Measurements from ENCODE around the gene SNX24.

DNA sequence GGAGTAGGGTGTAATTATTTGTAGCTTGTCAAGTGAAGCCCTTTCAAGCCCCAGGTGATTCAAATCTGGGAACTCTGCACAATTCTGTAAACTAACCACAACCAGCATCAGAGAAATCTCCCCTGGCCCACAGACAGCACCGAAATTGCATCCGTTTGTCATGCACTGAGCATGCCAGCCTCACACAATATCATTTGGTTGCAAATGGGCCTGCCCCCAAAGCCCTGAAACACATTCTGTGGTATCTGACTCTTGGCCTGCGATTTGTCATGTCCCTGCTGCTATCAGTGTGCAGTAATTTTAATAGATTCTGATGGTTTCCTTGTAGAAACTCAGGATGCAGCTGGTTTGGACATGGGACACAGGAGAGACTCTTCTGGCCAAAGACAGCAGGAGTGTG is 35.3 kb downstream of the SNX24 start:
- TF ChIP-seq ATF2 (IDR thresholded peaks at IDR 0.05; ENCODE audit: low read length) = no peak
- 0 out of 4 replicates have a peak, but pooled peaks of 1 of the 2 experiments have one; percentile 26 for TF ChIP-seq EP300 (IDR thresholded peaks at IDR 0.05; ENCODE audit: borderline replicate concordance in 1 of 2, control insufficient read depth in 1 of 2, low read depth in 2 of 2, low read length in 2 of 2)
- no peak for TF ChIP-seq POLR2AphosphoS5 (IDR thresholded peaks at IDR 0.05; ENCODE audit: low read length)
- TF ChIP-seq, protein P1, sequence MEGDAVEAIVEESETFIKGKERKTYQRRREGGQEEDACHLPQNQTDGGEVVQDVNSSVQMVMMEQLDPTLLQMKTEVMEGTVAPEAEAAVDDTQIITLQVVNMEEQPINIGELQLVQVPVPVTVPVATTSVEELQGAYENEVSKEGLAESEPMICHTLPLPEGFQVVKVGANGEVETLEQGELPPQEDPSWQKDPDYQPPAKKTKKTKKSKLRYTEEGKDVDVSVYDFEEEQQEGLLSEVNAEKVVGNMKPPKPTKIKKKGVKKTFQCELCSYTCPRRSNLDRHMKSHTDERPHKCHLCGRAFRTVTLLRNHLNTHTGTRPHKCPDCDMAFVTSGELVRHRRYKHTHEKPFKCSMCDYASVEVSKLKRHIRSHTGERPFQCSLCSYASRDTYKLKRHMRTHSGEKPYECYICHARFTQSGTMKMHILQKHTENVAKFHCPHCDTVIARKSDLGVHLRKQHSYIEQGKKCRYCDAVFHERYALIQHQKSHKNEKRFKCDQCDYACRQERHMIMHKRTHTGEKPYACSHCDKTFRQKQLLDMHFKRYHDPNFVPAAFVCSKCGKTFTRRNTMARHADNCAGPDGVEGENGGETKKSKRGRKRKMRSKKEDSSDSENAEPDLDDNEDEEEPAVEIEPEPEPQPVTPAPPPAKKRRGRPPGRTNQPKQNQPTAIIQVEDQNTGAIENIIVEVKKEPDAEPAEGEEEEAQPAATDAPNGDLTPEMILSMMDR (IDR thresholded peaks at IDR 0.05 in 2 of 3, conservative IDR thresholded peaks at IDR 0.05 in 1 of 3; ENCODE audit: control insufficient read depth in 2 of 3, extremely low read depth in 1 of 3, insufficient read depth in 1 of 3, low read depth in 3 of 3, low read length in 3 of 3) = no peak
- no peak for TF ChIP-seq FOXM1 (IDR thresholded peaks at IDR 0.05; ENCODE audit: low read depth, low read length)
- TF ChIP-seq NFIC (IDR thresholded peaks at IDR 0.05; ENCODE audit: low read depth, low read length) = no peak
- TF ChIP-seq ZBTB40 (IDR thresholded peaks at IDR 0.05; ENCODE audit: borderline replicate concordance) = no peak
- TF ChIP-seq CEBPB (IDR thresholded peaks at IDR 0.05; ENCODE audit: borderline replicate concordance in 1 of 2, low read depth in 2 of 2, low read length in 2 of 2) = no peak
- no peak for TF ChIP-seq CEBPZ (IDR thresholded peaks at IDR 0.05; ENCODE audit: low read depth, low read length)
